ENCODE data around the gene CPNE4.

Gene CPNE4

DNA sequence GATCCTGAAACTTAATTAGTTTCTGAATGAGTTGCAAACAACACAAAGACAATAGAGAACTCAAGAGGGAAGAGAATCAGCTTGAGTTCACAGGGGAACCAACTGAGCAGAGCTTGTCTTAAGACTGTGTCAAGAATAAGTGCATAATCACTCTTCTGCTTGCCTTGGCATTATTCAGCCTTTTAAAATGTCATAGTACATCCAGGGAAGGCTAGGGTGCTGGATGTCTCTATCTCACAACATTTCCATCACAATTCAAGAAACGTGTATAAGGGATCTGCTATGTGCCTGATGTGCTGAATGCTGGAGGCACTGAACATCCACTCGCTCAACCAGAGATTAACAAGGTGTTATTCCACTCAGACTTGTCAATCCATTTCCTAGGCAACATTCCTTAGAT lies 122.6 kb downstream of the CPNE4 start:
- H4K20me1 ChIP-seq (ENCODE audit: insufficient read depth, low read length): no peaks in the 10 kb centered on the region
- TF ChIP-seq EZH2phosphoT487 (IDR thresholded peaks at IDR 0.05; ENCODE audit: low read length) (no peak), EZH2 (optimal IDR thresholded peaks at IDR 0.05; ENCODE audit: low read depth, low read length) (no peak)
- TF ChIP-seq, protein P1, sequence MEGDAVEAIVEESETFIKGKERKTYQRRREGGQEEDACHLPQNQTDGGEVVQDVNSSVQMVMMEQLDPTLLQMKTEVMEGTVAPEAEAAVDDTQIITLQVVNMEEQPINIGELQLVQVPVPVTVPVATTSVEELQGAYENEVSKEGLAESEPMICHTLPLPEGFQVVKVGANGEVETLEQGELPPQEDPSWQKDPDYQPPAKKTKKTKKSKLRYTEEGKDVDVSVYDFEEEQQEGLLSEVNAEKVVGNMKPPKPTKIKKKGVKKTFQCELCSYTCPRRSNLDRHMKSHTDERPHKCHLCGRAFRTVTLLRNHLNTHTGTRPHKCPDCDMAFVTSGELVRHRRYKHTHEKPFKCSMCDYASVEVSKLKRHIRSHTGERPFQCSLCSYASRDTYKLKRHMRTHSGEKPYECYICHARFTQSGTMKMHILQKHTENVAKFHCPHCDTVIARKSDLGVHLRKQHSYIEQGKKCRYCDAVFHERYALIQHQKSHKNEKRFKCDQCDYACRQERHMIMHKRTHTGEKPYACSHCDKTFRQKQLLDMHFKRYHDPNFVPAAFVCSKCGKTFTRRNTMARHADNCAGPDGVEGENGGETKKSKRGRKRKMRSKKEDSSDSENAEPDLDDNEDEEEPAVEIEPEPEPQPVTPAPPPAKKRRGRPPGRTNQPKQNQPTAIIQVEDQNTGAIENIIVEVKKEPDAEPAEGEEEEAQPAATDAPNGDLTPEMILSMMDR (IDR thresholded peaks at IDR 0.05; ENCODE audit: low read length): no peak
- no peaks in the 10 kb centered on the region for H3K79me2 ChIP-seq (ENCODE audit: low read length)
- H3K27me3 ChIP-seq (replicated peaks; ENCODE audit: insufficient read depth, low read length): no peaks in the 10 kb centered on the region
- H3K9me3 ChIP-seq (replicated peaks; ENCODE audit: insufficient read depth, low read length): no peaks in the 10 kb centered on the region
- H3K4me1 ChIP-seq (ENCODE audit: low read length): no peaks in the 10 kb centered on the region
- H3K36me3 ChIP-seq (replicated peaks; ENCODE audit: insufficient read depth, low read length): no peaks in the 10 kb centered on the region
- H3K4me3 ChIP-seq (ENCODE audit: low read length): no peak overlapping the region
- H3K9me2 ChIP-seq (replicated peaks; ENCODE audit: insufficient read depth, low read length): no peaks in the 10 kb centered on the region
- H3K9ac ChIP-seq (ENCODE audit: low read length): no peak overlapping the region
- no peak overlapping the region for H2AFZ ChIP-seq (ENCODE audit: low read length)
- no peak overlapping the region for H3K27ac ChIP-seq (ENCODE audit: low read length)
- DNase-seq: no peak
- H3K4me2 ChIP-seq (ENCODE audit: low read depth, low read length): no peak overlapping the region
- H3F3A ChIP-seq (ENCODE audit: insufficient read depth, low read length): no peaks in the 10 kb centered on the region

DNA sequence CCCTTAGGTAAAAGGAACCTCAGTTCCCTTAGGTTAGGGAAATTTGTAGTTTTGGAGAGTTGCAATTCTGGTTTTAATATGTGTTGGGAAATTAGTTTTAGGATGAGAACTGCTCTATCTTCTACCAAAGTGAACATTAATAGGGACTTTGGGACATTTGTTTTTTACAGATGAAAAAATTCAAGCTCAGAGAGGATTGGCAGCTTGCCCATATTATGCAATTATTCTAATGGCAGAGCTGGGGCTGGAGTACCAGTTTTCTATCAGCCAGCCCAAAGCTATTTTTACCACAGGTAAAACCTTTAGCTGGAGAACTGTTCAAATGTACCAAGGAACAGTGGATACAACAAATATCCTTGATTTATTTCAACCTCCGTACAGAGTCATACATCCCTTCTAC lies 127.0 kb downstream of the CPNE4 start:
- Histone ChIP-seq H3K27me3 (replicated peaks; ENCODE audit: insufficient read depth, low read length) (no peaks in the 10 kb centered on the region), H2AFZ (ENCODE audit: low read length) (no peak overlapping the region), H3K4me3 (ENCODE audit: low read length) (no peak overlapping the region), H3K9me3 (replicated peaks; ENCODE audit: insufficient read depth, low read length) (no peaks in the 10 kb centered on the region), H3K27ac (ENCODE audit: low read length) (no peak overlapping the region), H3K4me2 (ENCODE audit: low read depth, low read length) (no peak overlapping the region), H3K4me1 (ENCODE audit: low read length) (no peaks in the 10 kb centered on the region), H4K20me1 (ENCODE audit: insufficient read depth, low read length) (no peaks in the 10 kb centered on the region), H3K9me2 (replicated peaks; ENCODE audit: insufficient read depth, low read length) (no peaks in the 10 kb centered on the region), H3K9ac (ENCODE audit: low read length) (no peak overlapping the region), H3K36me3 (replicated peaks; ENCODE audit: insufficient read depth, low read length) (no peaks in the 10 kb centered on the region), H3K79me2 (ENCODE audit: low read length) (no peaks in the 10 kb centered on the region), H3F3A (ENCODE audit: insufficient read depth, low read length) (no peaks in the 10 kb centered on the region)
- no peak for DNase-seq
- TF ChIP-seq, protein P1 (IDR thresholded peaks at IDR 0.05; ENCODE audit: low read length): no peak
- TF ChIP-seq EZH2phosphoT487 (IDR thresholded peaks at IDR 0.05; ENCODE audit: low read length): no peak
- no peak for TF ChIP-seq EZH2 (optimal IDR thresholded peaks at IDR 0.05; ENCODE audit: low read depth, low read length)

DNA sequence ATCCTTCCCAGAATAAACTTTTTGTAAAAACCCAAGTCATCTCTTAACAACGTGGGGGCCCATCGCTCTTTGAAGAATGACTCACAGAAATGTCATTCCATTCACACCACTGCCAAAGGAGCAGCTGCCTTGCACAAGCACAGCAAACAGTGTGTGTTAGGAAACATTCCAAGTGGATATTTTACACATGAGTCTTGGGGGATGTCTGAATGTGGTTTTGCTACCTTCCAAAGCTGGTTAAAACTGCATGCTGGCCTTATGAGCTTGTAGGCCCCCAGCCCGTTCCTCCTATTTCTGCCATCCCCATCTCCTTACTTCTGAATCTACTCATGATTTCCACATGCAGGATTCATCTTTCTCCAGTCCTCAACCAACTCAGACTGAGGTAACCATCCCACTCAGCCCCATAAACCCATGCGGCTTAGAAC lies 130.8 kb downstream of the CPNE4 start:
- H3K9ac ChIP-seq (ENCODE audit: low read length): no peak overlapping the region
- H3K79me2 ChIP-seq (ENCODE audit: low read length): no peaks in the 10 kb centered on the region
- no peaks in the 10 kb centered on the region for H3K4me1 ChIP-seq (ENCODE audit: low read length)
- H3K36me3 ChIP-seq (replicated peaks; ENCODE audit: insufficient read depth, low read length): no peaks in the 10 kb centered on the region
- H3K9me3 ChIP-seq (replicated peaks; ENCODE audit: insufficient read depth, low read length): no peaks in the 10 kb centered on the region
- no peaks in the 10 kb centered on the region for H4K20me1 ChIP-seq (ENCODE audit: insufficient read depth, low read length)
- no peak overlapping the region for H3K4me3 ChIP-seq (ENCODE audit: low read length)
- H3K9me2 ChIP-seq (replicated peaks; ENCODE audit: insufficient read depth, low read length): no peaks in the 10 kb centered on the region
- H3K27me3 ChIP-seq (replicated peaks; ENCODE audit: insufficient read depth, low read length): no peaks in the 10 kb centered on the region
- no peak overlapping the region for H3K4me2 ChIP-seq (ENCODE audit: low read depth, low read length)
- no peak for DNase-seq
- H2AFZ ChIP-seq (ENCODE audit: low read length): no peak overlapping the region
- TF ChIP-seq EZH2phosphoT487 (IDR thresholded peaks at IDR 0.05; ENCODE audit: low read length): no peak
- TF ChIP-seq, protein P1 (IDR thresholded peaks at IDR 0.05; ENCODE audit: low read length): no peak
- TF ChIP-seq EZH2 (optimal IDR thresholded peaks at IDR 0.05; ENCODE audit: low read depth, low read length): no peak
- H3F3A ChIP-seq (ENCODE audit: insufficient read depth, low read length): no peaks in the 10 kb centered on the region
- H3K27ac ChIP-seq (ENCODE audit: low read length): no peak overlapping the region
